Jurkat, Clone E6-1 (cell line): ENCODE data around the gene STEAP3.

ENCODE experiments used
- DNase-seq: peaks from one replicate; pipeline ENCODE4 v3.0.0-alpha.2; 2011; ENCODE audit warnings: low read depth, low spot score
- H3K4me3 ChIP-seq: 2 replicates; pipeline ENCODE4 v1.5.1; 2011; ENCODE audit warnings: mild to moderate bottlenecking, low read length, control low read depth, moderate library complexity

Gene STEAP3

DNA sequence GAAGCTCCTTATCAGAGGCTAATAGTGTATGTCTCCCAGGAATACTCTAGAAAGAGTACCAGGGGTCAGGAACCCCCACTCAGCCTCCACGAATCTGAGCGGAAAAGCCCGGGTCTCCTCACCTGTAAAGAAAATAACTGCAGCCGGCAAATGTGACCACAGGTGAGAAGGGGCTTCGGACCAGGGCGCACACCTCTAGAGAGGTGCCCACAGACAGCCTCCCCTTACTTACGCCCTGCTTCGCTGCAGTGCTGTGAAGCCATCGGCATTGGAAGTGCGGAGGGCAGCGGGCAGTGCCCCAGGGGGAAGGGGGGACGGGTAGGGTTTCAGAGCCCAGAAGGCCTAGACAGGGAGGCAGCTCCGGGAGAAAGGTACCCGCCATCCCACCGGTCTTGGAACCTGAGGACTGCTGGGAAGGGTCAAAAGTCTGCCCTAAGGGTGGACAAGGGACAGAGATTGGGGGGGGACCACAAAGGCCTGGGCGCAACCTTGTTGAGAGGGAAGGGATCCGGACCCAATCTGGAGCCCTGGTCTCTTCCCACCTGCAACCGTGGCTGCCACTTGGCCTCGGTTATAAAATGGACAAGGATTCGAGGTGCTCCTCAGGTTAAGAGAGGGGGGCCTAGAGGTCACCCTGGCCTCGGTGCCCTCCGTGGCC lies 642 bp upstream of the STEAP3 start:
- no peak overlapping the region for H3K4me3 ChIP-seq
- DNase-seq, result no peak

DNA sequence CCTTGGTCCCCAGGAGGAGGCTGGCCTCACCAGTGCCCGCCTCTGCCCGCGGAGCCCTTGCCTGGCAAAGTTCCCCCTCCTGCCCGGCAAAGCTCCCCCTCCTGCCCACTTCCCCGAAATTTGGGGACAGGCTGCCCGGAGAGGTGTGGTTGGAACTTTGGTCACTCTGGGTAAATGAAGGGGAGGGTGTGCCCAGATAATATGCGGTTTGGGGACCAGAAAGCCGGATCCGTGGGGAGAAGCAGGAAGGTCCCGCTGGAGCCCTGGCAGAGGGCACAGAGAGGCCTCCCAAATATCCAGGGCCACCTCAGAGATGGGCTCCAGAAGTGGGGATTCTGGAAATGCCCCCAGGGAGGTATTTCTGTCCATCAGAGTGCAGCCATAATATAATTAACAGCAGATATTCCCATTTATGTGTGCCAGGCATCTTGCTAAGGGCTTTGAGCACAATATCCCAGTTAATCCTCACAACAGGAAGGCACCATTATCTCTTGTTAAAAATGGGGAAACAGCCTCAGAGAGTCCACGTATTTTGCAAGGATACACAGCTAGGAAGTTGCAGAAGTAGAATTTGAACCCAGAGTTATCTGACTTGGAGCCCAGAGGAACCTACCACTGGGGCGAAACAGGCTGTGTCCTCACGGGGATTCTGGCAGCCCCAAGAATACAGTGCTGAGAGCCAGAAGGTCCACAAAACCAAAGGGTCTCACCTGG lies 914 bp downstream of the STEAP3 start:
- no peak for DNase-seq
- H3K4me3 ChIP-seq, result no peak overlapping the region

DNA sequence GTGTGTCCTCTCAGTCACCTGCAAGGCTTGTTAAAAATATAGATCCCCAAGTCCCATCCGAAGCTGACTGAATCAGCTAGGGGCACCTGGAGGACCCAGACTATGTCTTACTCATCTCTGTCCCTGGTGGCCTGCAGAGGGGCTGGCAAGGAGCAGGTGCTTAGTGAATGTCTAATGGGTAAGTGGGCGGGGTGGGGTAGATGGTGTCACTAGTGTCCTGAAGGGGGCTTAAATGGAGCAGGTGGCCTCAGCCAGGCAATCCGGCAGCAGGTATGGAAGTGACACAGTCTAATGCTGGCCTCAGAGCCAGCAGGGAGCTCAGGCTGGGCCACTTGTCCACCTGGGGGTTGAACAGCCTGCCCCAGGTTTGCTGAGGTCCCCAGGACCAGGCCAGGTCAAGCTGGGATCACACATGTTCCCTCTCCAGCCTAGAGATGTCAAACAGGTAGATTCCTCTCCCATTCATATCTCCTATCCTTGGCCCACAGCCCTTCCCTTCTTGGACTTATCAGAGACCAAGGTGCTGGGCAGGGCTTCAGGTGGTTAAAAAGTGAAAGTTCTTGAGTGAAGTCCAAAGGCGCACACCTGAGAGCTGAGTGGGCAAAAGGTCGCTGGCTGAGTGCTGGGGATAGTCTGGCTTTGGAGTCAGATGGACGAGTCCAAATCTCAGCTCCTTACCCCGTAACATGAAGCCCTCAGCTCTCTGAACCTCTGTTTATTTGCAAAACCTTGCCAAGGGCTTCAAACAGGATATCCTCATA lies 1.7 kb downstream of the STEAP3 start:
- no peak overlapping the region for H3K4me3 ChIP-seq
- DNase-seq, result no peak

DNA sequence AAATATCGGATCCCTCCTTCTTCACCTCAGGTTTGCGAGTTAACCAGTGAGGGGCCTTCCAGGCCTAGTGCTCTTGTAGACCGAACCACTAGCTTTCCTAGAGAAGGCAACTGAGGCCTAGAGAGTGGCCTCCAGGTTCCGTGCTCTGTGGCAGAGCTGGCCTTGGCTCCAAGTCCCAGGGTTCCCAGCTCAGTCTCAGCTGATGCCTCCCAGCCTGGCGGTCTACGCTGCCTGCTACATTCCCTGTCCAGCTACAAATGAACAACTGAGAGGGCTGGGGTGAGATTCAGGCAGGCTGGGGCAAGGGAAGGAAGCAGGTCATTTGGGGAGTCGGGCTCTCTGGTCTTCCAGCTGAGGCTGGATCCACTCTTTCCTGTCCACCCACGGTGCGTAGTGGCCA lies 2.3 kb downstream of the STEAP3 start:
- no peak for DNase-seq
- H3K4me3 ChIP-seq, result no peak overlapping the region

DNA sequence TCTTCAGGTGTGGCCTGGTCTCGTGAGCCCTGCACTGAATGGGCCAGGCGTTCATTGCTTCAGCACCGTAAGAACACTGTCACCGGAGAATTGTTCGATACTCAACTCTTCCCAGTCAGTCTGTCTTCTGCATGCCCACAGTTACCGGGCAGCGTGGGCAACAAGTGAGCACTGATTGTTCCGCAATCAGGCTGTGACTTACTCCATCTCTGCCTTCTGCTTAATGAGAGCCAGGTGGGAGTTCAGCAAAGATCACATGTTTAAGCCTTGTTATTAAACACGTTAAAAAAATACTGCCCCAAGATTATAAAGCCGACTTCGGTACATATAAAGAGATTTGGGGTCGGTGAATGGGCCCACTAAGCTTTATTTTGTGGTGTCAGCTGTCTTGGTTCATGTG lies 3.7 kb downstream of the STEAP3 start:
- DNase-seq, result no peak
- H3K4me3 ChIP-seq, result no peak overlapping the region

DNA sequence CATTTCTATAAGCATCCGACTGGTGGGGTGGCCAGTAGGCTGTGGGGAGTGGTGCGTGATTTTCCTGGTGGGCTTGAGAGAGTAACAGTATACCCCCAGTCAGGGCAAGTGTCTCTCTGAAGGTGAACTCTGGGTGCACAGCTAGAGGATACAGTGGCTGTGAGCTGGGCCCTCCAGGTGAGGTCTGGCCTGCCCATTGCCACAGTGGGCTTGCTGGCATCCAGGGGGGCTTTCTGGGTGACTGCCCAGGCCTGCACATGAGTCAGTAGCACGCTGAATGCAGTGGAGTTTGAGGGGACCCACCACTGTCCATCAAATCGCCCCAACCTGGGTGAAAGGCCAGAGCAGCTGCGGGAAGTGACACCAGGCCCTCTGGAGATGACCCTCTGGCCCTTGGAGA lies 4.5 kb downstream of the STEAP3 start:
- no peak overlapping the region for H3K4me3 ChIP-seq
- DNase-seq, result no peak

DNA sequence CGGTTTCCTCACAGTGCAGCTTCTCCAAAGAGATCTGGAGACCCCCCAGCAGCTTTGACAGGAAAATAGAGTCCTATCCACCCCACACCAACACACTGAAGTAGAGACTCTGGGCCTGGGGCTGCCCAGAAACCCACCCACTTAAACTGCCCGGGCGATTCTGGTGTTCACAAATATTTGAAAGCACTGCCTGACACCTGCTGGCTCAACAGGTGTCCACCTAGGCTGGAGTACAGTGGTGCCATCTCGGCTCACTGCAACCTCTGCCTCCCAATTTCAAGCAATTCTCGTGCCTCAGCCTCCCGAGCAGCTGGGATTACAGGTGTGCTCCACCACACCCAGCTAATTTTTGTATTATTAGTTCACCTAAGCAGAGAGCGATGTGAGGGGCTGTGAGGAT lies 5.3 kb downstream of the STEAP3 start:
- no peak overlapping the region for H3K4me3 ChIP-seq
- DNase-seq, result no peak

DNA sequence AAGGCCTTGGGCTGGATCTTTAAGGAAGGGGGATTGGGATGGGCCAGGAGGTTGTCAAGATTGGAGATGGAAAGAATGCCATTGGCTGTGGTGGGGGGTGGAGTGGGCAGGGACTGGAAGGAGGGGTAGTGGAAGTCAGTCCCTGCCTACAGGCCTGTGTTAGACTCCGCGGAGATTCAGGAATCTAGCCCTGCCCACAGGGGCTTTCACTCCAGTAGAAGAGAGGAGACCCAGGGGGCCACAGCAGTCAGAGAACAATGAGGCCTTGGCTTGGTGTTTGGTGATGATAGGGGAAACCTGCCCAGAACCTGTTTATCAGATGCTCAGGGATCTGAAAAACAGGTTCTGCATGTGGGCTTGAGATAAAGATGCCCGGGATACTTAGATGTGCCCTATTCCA lies 6.1 kb downstream of the STEAP3 start:
- H3K4me3 ChIP-seq, result no peak overlapping the region
- DNase-seq, result no peak

DNA sequence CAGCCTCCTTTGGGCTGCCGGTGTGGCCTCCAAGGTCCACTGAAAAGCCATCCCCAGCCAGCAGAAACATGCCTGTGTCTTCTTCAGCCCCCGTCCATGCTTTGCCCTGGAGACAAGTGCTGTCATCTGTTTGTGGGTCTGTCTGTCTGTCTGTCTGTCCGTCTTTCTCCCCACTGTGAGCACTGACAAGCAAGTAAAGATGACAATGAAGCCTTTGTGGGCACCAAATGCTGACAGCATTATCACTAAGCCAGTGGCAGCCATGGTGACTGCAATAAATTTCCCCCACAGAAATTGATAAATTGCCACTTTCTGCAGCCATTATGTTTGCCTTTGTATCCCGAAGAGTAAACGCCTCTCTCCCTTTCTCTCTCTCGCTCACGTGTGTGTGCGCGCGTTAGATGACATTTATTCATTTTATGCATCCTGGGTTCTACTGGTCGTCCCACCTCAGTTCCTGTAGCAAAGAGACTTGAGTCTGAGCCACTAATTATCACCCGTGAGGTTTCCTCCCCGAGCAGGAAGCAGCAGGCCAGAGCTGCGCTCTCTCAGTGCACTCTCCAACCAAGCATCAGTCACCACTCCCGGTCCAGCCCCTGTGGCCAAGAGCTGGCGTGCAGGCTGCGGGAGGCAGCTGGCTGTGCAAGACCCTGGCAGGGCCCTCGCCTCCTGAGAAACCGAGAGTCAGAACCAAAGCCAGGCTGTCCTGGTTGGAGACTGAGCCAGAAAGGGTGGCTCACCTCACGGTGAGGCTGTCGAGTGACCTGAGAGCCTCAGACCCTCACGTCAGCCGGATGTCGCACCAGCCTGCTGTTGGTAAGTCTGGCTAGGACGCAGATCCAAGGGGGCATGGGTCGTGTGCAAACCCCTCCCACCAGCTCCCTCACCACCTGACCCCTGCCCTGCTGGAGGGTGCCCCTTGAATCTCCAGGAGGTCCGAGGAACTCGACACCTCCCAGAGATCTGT lies 6.9 kb downstream of the STEAP3 start:
- no peak for DNase-seq
- no peak overlapping the region for H3K4me3 ChIP-seq

DNA sequence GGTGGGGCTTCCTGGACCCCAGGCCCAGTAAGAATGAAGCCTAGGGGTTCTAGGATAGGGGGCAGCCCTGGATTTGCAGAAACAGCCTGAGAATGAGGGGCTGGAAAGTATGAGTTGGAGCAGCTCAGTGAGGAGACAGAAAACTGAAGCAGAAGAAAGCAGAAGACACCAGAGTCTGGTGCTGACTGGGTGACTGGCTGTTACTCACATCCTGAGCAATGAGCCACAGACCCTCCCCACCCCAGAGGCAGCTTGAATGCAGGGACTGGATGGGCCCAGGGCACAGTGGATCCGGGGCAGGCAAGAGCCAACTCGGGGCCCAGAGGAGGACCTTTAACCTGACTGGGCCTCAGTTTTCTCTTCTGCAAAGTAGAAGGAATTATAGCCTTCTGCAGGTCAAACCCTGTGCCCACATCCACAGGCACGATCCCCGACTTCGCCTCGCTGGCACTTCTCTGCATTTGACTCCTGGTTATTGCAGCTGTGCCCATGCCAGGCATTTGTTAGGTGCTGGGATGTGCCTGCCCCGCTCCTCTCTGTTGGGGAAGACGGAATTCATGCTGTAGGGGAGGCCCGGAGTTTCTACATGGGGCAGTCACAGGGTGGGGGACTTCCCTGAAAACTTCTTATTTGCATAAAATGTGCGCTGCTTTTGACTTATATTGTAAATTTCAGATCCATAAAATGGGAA lies 8.5 kb downstream of the STEAP3 start:
- no peak for DNase-seq
- no peak overlapping the region for H3K4me3 ChIP-seq

DNA sequence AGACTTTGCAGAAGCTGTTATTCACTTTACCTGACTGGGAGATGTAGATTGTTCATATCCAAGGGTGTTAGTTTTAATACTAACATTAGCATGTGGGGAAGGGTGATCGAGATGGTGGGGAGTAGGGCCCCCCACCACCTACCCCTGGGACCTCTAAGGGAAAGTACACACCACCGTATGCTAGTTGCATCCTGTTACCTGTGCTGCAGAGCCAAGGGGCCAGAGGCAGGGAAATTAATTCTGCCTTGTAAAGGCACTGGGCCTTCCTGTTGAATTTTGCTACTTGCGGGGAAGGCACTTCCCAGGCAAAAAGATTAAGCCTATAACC lies 9.0 kb downstream of the STEAP3 start:
- DNase-seq, result no peak
- no peak overlapping the region for H3K4me3 ChIP-seq

DNA sequence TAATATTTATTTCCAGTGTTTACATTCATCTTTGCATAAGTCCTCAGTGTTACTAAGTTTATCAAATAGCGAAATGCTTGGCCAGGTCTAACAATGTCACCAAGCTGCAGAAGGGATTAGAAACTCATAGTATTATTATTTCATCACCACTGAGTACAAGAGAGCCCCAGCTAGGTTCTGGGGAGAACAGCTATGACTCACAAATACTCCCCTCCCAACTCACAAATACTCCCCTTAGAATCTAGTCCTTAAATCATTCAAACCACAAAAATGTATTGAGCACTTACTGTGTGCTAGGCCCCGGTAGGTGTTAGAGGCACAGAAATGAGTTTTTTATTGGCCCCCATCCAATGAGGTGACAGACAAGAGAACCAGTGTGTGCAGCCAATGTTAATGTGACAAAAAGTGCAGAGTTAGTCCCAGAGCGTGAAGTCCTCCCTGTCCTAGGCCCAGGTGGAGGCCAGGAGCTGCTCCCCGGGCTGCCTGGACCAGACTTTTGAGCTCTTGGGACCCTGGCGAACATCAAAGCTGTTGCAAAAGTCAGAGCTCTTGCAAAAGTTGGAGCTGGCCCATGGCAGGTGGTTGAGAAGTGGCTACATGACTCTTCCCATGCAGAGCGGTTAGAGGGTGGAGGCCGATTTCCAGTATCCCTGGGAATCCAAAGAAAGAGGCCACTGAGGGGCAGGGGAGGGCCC lies 9.8 kb downstream of the STEAP3 start:
- no peak overlapping the region for H3K4me3 ChIP-seq
- DNase-seq, result no peak

DNA sequence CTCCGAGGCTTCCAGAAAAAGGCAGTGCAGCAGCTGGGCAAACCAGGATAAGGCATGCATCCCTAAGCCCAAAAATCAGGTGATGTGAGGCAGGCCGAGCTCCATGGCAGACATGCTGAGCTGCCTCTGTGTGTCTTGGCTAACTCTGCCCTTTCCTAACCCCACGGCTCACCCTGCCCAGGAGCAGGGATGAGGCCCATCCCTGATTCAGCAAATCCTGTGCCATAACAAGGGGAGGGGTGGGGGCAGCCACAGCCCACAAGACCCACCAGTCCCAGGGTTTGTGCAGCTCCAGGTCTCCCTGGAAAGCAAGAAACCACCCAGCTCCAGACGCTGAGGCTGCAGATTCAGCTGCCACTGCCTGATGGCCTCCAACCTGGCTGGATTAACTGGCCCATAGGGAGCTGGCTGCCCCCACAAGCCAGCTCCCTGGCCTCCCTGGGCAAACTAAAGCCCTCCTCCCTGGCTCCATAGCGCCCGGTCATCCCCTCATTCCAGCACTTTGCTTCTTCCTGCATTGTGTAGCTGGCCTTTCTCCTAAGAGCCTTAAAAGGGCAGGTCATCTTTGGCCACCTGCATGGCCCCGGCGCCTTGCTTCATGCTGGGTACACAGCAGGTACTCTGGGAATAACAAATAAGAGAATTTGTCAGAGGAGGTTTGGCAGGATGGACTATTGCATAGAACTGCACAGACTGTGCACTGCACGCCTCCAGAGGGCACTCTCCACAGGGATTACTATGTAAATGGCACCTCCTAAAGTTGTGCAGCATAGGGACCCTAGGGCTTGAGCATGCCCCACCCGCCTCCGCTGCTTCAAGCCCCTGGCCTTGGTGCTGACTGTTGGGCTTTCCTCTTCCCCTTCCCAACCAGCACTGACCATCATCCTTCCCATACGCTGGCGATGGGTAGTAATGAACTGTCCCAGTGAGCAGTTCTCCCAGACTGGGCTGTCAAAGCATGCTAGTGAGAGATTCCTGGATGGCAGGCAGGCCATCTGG lies 10.7 kb downstream of the STEAP3 start:
- DNase-seq, result peak; percentile 26
- no peak overlapping the region for H3K4me3 ChIP-seq

DNA sequence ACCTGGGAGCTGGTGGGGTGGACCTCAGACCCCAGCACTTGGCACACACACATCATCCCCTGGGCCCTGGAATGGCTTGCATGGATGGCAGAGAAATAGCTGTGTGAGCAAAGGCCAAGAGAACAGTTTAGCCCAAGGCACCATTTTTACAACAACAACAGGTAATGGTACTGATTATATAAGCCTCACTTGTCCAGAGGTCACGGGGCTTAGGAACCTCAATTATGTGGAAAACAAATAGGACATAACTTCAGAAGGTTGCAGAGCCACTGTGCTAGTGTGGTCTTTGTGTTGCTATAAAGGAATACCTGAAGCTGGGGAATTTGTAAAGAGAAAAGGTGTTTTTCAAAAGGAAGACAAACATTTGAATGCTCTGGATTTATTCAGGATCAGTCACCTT lies 13.2 kb downstream of the STEAP3 start:
- no peak for DNase-seq

DNA sequence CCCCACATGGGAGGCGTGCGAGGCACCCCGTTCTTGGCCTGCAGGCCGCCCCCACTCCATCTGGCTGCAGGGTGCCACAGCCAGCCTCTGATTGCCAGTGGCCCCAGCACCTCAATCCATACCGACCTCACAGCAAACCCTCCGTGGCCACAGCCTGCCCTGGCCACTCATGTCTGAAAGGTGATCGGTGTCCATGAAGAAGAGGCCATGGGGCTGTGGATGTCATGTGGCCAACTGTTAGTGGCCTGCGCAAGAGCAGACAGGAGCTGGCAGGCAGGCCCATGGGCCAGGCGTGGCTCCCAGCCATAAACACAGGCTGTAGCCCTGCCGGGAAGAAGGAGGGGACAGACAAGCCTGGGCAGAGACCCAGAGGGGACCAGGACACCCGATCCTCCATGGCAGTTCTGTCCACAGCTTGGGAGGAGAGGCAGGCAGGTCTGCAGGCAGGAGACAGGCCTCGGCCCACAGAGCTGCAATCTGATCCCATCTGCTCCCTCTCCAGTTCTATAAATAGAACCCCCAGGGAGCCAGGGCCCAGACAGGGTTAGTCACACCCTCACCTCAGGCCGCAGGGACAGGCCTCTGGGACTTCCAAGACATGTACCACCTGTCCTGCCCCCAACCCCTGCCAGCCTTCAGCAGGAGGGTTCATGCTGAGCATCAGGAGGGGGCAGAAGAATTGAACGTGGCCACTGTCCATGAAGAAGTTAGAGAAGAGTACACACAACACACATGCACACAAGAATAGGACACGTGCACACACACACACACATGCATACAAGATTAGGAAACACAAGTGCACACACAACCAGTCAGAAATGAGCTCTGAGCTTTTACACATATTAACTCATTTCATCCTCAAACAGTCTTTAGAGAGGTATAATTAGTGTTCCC lies 16.9 kb downstream of the STEAP3 start:
- no peak for DNase-seq

More for the DNA sequence above, 13.2 kb downstream of the STEAP3 start:
- H3K4me3 ChIP-seq, result no peak overlapping the region

DNA sequence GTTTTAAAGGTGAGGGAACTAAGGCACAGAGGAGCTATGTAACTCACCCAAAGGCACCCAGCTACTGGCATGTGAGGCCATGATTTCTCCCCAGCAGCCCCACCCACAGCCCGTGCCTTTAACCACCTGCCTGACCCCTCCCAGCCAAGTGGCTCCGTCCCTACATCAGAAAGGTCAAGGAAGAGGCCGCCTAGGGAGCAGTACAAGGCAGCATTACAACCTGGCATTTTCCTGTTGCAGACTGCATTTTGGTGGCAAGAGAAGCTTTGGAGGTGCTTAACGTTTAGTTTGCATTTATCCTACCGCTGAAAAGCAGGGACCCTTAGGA lies 17.5 kb downstream of the STEAP3 start:
- DNase-seq, result no peak
- no peak overlapping the region for H3K4me3 ChIP-seq

More for the DNA sequence above, 16.9 kb downstream of the STEAP3 start:
- H3K4me3 ChIP-seq, result no peak overlapping the region
